GM19438 (cell line): ENCODE data around the gene CFAP161.

ENCODE experiments used
- ATAC-seq: cut with Tn5 transposase; IDR thresholded peaks from one replicate; pipeline ENCODE4 v1.9.1; 2021; ENCODE audit warnings: low read depth; ENCODE audit not compliant: unreplicated experiment

CFAP161 gene

DNA sequence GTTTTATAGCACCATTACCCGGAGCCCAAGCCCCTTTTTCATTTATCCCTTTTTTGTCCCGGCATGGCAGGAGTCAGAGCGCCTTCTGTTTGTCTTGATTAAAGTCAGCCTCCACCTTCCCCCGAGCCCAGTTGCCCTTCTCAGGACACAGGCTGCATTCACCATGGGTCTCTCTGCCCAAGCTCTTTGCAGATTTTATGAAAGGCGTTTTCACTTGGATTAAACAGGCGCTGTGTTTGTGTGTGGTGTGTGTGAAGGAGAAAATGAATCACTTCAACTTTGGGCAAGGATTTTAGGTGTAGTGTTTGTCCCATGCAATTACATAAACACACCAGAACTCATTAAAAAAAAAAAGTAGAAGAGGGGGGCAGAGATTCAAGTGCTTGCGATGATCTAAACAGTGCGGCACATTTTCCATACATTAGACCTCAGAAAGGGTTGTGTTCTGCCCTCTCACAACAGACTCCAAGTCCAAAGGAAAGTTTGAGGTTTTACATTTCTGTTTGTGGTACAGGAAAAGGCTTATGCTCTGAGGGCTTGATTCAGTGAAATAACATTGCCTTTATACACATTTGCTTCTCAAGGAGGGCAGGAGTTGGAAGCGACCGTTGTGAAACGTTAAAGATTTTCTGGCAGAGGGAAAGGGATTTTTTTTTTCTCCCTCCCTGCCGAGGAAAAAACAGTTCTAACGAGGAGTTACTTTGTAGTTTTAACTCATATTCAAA, 48.1 kb downstream of the CFAP161 start:
- no peak for ATAC-seq

- ATAC-seq: no peak
These were observed 48.8 kb downstream of the CFAP161 start for GRCh38 chr15:81182756-81183438.

DNA sequence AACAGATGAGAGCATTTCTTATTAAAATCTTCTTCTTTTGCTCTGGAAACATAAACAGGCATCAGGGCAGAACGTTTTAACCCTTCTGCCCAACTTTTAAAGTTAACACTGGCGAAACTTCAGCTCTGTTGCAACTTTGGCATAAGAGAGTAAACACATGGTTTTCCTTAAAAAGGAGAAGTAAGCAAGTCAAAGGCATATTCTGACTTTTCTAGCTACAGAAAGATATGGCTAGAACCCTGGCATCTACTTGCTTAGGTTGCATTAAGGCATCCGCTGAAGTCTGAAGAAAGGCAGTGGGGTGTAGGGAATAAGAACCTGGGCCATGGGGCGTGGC, 49.3 kb downstream of the CFAP161 start:
- no peak for ATAC-seq

GRCh38 chr15:81184188-81184587, 50.1 kb downstream of the CFAP161 start:
- no peak for ATAC-seq

- ATAC-seq: no peak
These were observed 51.7 kb downstream of the CFAP161 start for GRCh38 chr15:81185631-81186295.

GRCh38 chr15:81188354-81188753, 54.3 kb downstream of the CFAP161 start:
- no peak for ATAC-seq

GRCh38 chr15:81189583-81190283, 55.7 kb downstream of the CFAP161 start:
- no peak for ATAC-seq

DNA sequence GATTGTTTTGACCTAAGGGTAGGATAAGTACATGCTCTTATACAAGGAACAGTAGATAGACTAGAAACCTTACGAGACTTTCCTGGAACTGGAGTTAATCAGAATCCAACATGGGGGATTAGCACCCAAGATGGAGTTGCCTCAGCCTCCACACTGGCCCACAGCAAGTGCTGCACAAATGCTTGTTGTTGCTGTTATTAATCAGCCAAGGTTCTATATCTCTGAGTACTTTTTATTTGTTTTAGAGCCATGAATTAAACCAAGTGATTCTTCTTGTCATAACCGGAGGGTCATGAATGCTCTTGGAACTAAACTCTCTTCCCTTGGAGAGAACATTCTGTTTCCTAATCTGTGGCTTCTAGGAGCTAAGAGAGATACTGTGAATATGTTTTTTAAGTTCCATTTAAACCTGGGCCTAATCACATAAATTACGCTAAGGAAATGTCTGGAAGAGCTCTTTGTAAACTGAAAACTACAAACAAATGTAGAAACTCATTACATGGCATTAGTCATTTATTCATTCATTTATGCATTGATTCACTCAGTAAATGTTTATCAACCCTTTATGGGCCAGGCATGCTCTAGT, 56.9 kb downstream of the CFAP161 start:
- no peak for ATAC-seq

DNA sequence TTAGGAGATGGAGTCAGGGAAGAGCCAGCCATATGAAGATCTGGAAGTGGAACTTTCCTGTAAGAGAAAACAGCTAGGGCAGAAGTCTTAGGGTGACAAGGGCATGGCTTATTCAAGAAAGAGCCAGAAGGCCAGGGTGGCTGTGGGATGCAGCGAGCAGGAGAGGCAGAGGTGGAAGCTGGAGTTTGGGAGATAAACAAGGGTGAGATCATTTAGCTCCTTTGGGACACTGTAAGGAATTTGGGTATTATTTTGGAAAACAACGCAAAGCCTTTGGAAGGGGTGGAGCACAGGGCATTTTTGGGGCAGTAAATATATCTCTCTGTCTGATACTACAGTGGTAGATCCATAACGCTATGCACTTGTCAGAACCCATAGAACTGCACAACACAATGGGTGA, 57.6 kb downstream of the CFAP161 start:
- no peak for ATAC-seq

DNA sequence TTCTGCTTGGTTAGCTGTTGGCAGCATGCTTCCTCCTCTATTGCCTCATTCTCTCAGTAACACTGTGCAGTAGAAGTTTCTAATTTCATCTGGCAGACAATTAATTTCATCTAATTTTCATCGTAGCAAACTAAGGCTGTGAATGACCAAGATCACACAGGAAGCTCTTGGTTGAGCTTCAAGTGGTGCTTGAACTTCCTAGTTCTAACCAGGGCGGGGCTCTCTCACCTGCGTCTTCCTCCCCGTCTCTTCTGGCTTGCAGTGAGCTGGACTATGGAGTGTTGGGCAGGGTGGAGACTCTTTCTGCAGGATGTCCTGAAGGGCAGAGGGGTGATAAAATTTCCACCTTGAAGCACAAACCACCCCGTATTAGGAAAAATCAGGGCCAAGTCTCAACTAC, 60.7 kb downstream of the CFAP161 start:
- ATAC-seq: no peak

DNA sequence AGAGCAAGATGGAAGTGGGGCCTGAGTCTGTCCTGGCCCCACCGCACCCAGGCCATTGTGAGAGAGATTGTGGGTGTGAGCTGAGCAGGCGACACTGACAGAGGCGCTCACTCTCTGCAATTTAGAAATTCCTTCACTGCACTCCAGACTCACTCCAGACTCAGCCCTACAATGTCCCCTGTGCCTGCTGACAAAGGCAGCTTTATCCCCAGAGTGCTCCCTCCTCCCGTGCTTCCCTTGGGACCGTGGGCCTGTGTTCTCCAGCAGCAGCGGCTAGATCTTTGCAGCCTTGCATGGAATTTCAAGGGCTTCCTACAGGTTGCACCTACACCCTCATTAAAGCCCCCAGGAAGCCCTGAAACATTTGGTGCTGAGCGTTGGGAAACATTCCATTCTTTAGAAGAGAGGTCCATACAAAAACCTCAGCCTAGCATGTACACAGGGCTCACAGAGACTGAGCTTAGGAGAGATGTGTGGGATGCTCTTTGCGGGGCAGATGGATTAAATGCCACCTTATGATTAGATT, 61.3 kb downstream of the CFAP161 start:
- no peak for ATAC-seq

- no peak for ATAC-seq
These were observed 62.6 kb downstream of the CFAP161 start, which contains the start of gene IL16 for GRCh38 chr15:81196576-81197254. TSS of gene IL16 (plus strand) at chr15:81196879. CDS start at chr15:81225400, 28,521 bp downstream.

DNA sequence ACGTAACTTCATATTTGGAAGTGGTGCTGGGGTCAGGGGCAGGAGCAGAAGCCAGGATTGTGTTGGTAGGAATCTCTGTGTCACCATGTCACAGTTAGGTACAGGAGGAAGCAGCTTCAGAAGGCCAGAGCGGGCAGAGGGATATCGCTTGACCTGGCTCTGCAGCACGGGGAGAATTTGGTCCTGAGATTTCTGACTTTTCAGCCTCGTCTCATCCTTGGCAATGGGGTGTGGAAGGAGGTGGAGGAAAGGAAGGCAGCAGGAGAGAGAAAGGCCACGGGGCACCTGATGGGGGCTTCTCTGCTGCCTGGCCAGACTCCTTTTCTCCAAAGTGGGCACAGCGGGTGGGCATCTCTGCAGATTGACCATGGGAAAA, 63.2 kb downstream of the CFAP161 start:
- no peak for ATAC-seq

- ATAC-seq: no peak
These were observed 63.7 kb downstream of the CFAP161 start for GRCh38 chr15:81197688-81198281.
